HG03521 (cell line): Measurements from ENCODE around the gene NT5DC3.
"Not testable (repeated sequence)": the region's sequence is repeated elsewhere in the genome, so short reads cannot be mapped to it uniquely, and the experiment has no call there.

Experiments
- ATAC-seq: cut with Tn5 transposase; IDR thresholded peaks from one replicate; pipeline ENCODE4 v1.9.1; 2021; ENCODE audit warnings: mild to moderate bottlenecking, moderate library complexity; ENCODE audit not compliant: unreplicated experiment

Gene NT5DC3

GRCh38 chr12:103855896-103856657, 15.0 kb upstream of the NT5DC3 start:
- ATAC-seq = no peak

GRCh38 chr12:103855036-103855712, 14.1 kb upstream of the NT5DC3 start:
- ATAC-seq = no peak

DNA sequence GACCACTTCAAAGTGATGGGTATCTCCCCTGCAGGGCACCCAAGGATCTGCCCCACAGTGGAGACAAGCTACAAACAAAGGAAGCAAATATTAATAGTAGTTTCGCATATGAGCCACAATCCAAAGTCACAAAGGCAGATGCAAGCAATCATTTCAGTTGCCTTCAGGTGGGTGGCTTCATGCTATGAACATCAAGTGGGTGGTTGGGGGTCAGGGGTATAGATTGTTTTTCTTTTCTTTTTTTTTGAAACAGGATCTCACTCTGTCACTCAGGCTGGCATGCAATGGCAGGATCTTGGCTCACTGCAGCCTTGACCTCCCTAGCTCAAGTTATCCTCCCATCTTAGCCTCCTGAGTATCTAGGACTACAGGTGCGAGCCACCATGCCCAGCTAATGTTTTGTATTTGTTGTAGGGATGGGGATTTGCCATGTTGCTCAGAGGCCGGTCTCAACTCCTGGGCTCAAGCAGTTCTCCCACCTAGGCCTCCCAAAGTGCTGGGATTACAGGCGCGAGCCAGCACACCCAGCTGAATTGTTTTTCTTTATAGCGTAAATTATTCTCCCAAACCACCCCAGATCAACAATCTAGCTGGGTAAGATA, 13.4 kb upstream of the NT5DC3 start:
- ATAC-seq = no peak

- ATAC-seq = no peak
Measured at GRCh38 chr12:103852498-103852997, 11.5 kb upstream of the NT5DC3 start.

- ATAC-seq = no peak
Measured at GRCh38 chr12:103851127-103851526, 10.1 kb upstream of the NT5DC3 start.

DNA sequence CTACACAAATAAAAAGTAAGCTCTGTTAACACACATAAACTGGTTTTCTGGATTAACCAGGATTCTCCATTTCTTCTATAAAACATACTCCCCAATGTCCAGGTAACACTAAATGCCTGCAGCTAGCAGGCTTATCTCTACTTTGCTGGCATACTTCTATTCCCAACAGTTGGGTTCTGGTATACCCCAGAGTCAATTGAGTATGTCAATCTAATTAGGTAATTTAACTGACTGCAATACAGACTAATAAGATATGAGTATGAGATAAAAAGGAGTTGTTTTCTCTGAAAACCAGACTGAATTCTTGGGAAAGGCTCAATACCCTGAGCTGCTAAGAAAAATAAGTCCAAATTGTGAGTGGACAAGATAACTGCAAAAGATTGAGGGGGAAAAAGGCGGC, 9.4 kb upstream of the NT5DC3 start:
- ATAC-seq = no peak

DNA sequence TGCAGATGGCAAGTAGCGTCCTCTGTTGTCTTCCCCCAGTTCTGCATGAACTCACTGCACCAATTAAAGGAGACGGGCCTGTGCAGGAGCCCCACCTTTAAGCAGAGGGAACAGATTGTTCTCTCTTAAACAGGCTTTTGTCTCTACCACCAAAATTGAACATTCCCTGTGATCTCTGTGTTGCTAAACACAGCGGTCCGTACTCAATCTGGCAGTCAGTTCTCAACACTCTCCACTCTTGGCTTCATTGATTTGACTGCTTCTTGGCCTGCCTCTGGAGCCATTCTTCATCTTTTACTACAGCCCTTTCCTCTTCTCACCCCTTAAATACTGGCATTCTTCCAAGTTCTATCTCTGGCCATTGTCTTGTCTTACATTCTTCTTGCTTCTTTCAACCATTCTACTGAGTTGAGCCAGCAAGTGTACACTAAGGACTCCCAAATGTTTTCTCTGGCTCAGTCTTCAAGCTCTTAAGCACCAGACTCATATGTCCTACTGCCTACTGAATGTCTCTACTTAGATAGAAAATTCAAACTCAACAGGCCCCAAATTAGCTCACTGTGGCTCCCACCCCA, 8.0 kb upstream of the NT5DC3 start:
- ATAC-seq = no peak

- no peak for ATAC-seq
Measured at GRCh38 chr12:103848143-103848542, 7.1 kb upstream of the NT5DC3 start.

DNA sequence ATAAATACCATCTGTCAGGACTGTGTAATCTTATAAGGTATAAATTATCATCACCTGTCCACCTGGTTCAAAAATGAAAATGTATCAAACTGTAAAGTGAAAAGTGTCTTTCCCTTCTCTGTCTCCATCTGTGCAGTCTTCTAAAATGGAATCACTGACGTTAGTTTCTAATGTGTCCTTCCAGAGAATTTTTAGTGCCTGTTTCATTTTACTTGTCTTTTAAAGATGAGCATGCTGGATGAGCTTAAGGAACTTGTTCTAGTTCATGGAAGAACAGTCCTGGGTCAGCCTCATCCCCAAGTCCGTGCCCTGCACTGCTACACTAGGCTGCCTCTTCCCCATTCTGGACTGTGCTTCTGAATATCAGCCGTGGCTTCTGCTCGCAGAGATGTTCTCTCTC, 5.4 kb upstream of the NT5DC3 start:
- no peak for ATAC-seq

DNA sequence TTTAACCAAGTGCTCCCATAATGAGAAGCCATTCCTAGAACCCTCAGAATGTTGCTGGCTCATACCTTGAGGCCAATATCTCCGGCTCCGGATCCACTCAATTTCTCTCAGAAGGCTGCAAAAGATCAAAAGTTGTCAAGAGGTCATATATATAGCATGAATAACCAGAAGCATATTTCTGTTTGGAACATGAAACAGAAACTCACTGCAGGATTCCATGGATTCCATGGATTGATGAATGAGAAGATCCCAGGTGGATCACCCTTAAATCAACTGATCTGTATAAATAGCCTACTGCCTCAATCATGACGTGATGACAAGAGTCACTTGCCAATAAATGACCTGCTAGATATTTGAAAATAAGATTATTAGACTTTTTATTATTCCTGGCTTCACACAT, 3.3 kb upstream of the NT5DC3 start:
- ATAC-seq = no peak

DNA sequence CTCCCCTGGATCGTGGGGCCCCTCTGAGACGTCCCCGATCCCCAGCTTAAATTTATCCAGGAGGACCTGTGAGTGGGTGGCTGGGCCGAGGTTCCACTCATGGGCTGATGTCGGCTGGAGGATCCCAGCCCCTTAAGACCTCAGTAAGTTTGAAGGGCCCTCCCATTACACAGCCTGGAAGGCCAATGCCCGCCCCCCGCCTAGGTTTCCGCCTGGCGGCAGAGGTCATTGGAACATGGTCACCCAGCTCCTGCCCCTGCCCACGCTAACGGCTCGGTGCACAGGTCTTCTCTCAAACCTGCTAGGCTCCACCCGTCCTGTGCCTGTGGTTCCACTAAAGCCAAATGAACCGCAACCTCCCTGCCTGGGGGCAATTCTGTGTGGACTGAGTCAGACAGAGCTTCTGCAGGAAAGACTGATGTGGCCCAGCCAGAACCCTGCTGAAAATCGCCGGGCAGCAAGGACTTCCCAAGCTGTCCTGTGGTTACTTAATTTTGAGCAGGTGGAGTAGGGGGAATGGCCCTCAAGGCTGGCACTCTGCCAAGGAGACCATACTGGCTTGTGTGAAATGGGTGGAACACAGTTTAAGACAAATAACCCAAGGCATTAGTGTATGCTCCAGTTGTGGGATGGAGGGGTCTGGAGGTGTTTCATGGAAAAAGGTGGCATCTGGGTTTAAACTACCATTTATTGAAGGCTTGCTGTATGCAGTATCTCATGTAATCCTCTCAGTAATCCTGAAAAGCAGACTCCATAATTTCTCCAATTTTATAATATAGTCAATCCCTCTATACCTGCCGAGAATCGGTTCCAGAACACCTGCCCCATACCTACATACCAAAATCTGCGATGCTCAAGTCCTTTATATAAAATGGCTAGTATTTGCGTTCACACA, 903 bp upstream of the NT5DC3 start:
- no peak for ATAC-seq

DNA sequence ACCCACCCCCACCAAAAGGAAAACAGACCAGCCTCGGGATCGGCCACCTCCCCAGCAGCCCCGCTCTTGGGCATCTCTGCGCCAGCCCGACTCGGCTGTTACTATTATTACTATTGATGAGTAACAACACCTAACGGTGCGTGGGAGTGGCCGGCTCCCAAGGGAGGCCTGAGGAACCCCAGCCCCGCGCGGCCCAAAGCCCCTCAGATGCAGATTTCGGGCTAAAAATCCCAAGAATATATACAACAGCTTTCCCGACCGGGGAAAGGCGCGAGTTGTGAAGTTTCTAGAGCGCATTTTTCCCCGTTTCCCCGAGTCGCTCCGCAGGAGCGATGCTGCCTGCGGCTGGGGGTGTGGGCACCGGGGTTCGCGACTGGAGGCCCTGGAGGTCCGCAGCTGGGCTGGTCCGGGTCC, 565 bp downstream of the NT5DC3 start:
- ATAC-seq = peak; percentile 16

DNA sequence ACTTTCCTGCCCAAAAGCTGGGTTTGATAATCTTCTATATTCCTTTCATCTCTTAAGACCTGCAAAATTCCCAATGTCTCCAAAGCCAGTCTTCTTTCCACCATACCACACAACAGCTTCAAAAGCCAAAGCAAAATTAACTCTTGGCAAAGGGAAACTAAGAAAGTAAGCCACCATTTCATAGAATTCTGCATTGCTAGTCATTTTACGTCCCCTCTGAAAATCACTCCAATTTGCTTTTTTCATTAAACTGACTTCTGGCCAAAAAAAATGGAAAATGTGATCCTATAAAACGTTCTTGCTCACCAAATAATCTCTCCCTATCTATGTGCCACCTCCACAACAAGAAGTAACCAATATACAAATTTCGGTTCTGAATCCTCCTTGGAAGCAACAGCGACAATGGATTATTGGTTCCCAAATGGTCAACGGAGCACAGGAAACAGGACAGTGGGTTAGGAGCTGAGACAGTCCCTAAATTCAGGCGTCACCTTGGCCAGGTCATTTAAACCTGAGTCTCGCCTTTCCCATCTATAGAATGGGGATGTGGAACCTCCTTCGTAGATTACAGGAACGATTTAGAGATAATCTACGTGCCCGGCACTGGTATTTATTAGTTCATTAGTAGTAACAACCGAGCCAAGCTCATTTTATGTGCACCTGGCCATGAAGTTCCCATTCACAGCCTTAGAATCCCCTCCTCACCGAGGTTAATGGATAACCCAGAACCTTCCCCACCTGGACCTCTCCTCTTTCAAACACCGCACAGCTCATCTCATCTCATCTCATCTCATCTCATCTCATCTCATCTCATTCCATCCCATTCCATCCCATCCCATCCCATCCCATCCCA, 1.2 kb downstream of the NT5DC3 start:
- ATAC-seq = no peak

GRCh38 chr12:103839103-103839502, 1.9 kb downstream of the NT5DC3 start:
- no peak for ATAC-seq

DNA sequence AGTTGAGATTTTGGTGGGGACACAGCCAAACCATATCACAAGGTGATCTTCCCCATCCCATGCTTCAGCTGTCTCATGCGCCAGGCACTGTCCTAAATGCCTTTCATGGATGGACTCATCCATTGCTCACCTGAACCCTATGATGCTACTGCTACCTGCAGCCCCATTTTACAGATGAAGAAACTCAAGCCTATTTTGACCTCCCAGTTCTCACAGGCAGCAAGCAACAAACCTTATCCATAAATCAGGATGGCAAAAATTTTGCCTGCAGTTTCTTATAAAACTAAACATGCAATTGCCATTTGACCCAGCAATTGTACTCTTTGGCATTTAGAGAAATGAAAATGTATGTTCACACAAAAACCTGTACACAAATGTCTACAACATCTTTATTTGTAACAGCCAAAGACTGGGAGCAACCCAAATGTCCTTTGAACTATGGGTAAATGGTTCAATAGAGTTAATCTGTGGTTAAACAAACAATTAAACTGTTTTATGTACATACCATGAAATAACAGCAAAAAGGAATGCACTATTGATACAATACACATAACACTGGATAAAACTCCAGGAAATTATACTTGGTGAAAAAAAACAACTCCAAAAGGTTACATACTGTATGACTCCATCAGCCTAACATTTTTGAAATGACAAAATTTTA, 2.6 kb downstream of the NT5DC3 start:
- no peak for ATAC-seq

GRCh38 chr12:103836345-103836744, 4.7 kb downstream of the NT5DC3 start:
- no peak for ATAC-seq

GRCh38 chr12:103835747-103836335, 5.2 kb downstream of the NT5DC3 start:
- ATAC-seq = not testable (repeated sequence)

- ATAC-seq = no peak
Measured at GRCh38 chr12:103834942-103835341, 6.1 kb downstream of the NT5DC3 start.

DNA sequence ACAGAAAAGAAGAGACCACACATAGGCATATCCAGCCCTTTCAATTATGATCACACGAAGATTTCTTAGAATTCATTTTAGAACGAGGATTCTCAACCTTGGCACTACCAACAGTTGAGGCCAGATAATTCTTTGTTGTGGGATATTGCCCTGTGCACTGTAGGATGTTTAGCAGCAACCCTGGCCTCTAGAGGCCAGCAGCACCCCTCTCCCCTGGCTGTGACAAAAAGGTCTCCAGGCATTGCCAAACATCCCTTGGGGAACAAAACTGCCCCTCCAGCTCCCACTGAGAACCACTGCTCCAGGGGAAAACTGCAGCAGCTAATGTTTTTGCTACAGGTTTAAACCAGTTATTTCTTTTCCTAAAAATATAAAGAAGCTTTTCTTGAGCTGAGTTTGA, 7.1 kb downstream of the NT5DC3 start:
- ATAC-seq = no peak
